GM12878 (cell line): ENCODE results near the gene GCFC2.

Experiments
- ASH2L ChIP-seq: fragments of 300-600, 200-600 bp; sonication (generic); IDR thresholded peaks from 2 replicates; pipeline ENCODE4 v1.6.1; 2017; ENCODE audit warnings: low read depth, mild to moderate bottlenecking, borderline replicate concordance
- CHD2 ChIP-seq: IDR thresholded peaks from 2 replicates; pipeline ENCODE4 v1.6.1; 2011; ENCODE audit warnings: low read depth, low read length, improper control_type of control experiment, borderline replicate concordance
- NBN ChIP-seq: fragments of 450-650 bp; IDR thresholded peaks from 2 replicates; pipeline ENCODE4 v1.6.1; 2016
- POLR2A ChIP-seq: IDR thresholded peaks from 2 replicates; pipeline ENCODE4 v1.6.1; 2011; ENCODE audit warnings: low read depth, mild to moderate bottlenecking, low read length
- RAD21 ChIP-seq: IDR thresholded peaks from 2 replicates; pipeline ENCODE4 v1.6.1; 2011; ENCODE audit warnings: mild to moderate bottlenecking, low read depth, low read length, moderate library complexity; ENCODE audit not compliant: insufficient read depth
- TF ChIP-seq, protein P1 (sequence below), 3 experiments: IDR thresholded peaks in 2 of 3; conservative IDR thresholded peaks in 1 of 3; 2 replicates each; pipeline ENCODE4 v1.5.1; 2011; ENCODE audit warnings: low read depth in 3 of 3, low read length in 3 of 3, mild to moderate bottlenecking in 3 of 3, control low read depth in 2 of 3, moderate library complexity in 2 of 3, inconsistent platforms in 1 of 3, mixed read lengths in 1 of 3; ENCODE audit not compliant: control insufficient read depth in 2 of 3, insufficient read depth in 1 of 3; ENCODE audit errors: extremely low read depth in 1 of 3
- TF ChIP-seq, protein P2 (sequence below): fragments of 450-650 bp; formaldehyde crosslinking; IDR thresholded peaks from 2 replicates; pipeline ENCODE4 v1.4.0; 2020; ENCODE audit warnings: mild to moderate bottlenecking, moderate library complexity
- TF ChIP-seq, protein P3 (sequence below): fragments of 450-650 bp; IDR thresholded peaks from 2 replicates; pipeline ENCODE4 v1.6.1; 2017; ENCODE audit warnings: antibody characterized with exemption, mild to moderate bottlenecking, moderate library complexity
- TF ChIP-seq, protein P4 (sequence below): fragments of 450-650 bp; IDR thresholded peaks from 2 replicates; pipeline ENCODE4 v1.6.1; 2017; ENCODE audit warnings: mild to moderate bottlenecking

DNA sequence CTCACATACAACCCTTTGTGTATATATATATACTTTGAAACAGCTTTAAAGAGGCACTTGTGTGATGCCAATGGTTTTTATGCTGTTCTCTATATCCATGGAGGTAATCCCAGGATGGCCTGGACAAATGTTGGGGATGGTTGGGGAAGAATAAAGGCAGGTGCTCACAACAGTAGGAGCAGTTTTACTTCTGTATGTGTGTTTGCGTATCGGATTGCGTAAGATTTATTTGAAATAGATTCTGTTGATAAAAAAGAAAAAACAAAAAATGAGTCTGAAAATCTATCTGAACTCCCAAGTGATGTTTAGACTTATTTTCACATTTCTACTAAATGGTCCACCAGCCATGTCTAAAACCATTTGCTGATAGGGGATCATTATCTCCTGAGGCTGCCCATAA, 34.8 kb downstream of the GCFC2 start:
- TF ChIP-seq, protein P1, sequence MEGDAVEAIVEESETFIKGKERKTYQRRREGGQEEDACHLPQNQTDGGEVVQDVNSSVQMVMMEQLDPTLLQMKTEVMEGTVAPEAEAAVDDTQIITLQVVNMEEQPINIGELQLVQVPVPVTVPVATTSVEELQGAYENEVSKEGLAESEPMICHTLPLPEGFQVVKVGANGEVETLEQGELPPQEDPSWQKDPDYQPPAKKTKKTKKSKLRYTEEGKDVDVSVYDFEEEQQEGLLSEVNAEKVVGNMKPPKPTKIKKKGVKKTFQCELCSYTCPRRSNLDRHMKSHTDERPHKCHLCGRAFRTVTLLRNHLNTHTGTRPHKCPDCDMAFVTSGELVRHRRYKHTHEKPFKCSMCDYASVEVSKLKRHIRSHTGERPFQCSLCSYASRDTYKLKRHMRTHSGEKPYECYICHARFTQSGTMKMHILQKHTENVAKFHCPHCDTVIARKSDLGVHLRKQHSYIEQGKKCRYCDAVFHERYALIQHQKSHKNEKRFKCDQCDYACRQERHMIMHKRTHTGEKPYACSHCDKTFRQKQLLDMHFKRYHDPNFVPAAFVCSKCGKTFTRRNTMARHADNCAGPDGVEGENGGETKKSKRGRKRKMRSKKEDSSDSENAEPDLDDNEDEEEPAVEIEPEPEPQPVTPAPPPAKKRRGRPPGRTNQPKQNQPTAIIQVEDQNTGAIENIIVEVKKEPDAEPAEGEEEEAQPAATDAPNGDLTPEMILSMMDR (IDR thresholded peaks at IDR 0.05 in 2 of 3, conservative IDR thresholded peaks at IDR 0.05 in 1 of 3; ENCODE audit: control insufficient read depth in 2 of 3, extremely low read depth in 1 of 3, insufficient read depth in 1 of 3, low read depth in 3 of 3, low read length in 3 of 3): no peak
- TF ChIP-seq, protein P2, sequence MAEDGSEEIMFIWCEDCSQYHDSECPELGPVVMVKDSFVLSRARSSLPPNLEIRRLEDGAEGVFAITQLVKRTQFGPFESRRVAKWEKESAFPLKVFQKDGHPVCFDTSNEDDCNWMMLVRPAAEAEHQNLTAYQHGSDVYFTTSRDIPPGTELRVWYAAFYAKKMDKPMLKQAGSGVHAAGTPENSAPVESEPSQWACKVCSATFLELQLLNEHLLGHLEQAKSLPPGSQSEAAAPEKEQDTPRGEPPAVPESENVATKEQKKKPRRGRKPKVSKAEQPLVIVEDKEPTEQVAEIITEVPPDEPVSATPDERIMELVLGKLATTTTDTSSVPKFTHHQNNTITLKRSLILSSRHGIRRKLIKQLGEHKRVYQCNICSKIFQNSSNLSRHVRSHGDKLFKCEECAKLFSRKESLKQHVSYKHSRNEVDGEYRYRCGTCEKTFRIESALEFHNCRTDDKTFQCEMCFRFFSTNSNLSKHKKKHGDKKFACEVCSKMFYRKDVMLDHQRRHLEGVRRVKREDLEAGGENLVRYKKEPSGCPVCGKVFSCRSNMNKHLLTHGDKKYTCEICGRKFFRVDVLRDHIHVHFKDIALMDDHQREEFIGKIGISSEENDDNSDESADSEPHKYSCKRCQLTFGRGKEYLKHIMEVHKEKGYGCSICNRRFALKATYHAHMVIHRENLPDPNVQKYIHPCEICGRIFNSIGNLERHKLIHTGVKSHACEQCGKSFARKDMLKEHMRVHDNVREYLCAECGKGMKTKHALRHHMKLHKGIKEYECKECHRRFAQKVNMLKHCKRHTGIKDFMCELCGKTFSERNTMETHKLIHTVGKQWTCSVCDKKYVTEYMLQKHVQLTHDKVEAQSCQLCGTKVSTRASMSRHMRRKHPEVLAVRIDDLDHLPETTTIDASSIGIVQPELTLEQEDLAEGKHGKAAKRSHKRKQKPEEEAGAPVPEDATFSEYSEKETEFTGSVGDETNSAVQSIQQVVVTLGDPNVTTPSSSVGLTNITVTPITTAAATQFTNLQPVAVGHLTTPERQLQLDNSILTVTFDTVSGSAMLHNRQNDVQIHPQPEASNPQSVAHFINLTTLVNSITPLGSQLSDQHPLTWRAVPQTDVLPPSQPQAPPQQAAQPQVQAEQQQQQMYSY: no peak
- TF ChIP-seq POLR2A (no peak), NBN (no peak), CHD2 (no peak), RAD21 (no peak), ASH2L (no peak)
- TF ChIP-seq, protein P3, sequence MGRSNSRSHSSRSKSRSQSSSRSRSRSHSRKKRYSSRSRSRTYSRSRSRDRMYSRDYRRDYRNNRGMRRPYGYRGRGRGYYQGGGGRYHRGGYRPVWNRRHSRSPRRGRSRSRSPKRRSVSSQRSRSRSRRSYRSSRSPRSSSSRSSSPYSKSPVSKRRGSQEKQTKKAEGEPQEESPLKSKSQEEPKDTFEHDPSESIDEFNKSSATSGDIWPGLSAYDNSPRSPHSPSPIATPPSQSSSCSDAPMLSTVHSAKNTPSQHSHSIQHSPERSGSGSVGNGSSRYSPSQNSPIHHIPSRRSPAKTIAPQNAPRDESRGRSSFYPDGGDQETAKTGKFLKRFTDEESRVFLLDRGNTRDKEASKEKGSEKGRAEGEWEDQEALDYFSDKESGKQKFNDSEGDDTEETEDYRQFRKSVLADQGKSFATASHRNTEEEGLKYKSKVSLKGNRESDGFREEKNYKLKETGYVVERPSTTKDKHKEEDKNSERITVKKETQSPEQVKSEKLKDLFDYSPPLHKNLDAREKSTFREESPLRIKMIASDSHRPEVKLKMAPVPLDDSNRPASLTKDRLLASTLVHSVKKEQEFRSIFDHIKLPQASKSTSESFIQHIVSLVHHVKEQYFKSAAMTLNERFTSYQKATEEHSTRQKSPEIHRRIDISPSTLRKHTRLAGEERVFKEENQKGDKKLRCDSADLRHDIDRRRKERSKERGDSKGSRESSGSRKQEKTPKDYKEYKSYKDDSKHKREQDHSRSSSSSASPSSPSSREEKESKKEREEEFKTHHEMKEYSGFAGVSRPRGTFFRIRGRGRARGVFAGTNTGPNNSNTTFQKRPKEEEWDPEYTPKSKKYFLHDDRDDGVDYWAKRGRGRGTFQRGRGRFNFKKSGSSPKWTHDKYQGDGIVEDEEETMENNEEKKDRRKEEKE: no peak
- TF ChIP-seq, protein P4, sequence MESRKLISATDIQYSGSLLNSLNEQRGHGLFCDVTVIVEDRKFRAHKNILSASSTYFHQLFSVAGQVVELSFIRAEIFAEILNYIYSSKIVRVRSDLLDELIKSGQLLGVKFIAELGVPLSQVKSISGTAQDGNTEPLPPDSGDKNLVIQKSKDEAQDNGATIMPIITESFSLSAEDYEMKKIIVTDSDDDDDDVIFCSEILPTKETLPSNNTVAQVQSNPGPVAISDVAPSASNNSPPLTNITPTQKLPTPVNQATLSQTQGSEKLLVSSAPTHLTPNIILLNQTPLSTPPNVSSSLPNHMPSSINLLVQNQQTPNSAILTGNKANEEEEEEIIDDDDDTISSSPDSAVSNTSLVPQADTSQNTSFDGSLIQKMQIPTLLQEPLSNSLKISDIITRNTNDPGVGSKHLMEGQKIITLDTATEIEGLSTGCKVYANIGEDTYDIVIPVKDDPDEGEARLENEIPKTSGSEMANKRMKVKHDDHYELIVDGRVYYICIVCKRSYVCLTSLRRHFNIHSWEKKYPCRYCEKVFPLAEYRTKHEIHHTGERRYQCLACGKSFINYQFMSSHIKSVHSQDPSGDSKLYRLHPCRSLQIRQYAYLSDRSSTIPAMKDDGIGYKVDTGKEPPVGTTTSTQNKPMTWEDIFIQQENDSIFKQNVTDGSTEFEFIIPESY: no peak
